ENCODE data around the gene F2. TPM values are rescaled to one million over a fixed set of nuclear protein-coding genes. Genes with fewer than 3 reads are reported as not detected.

Gene F2
- total and polyA plus RNA-seq, 2 of the 13 experiments (the other 11 are each of a cell fraction or from before 2014, with no cell fraction given): 330 to 801 TPM

- TF ChIP-seq ZNF350 (CRISPR knock-in tag; IDR thresholded peaks at IDR 0.05; ENCODE audit: borderline replicate concordance, low read depth): peak; percentile 29; the same call in 1 of the 2 replicates
- no peak for TF ChIP-seq ZNF17 (CRISPR knock-in tag; IDR thresholded peaks at IDR 0.05)
- TF ChIP-seq TARDBP (CRISPR knock-in tag; IDR thresholded peaks at IDR 0.05): peak; percentile 94
- TF ChIP-seq ERF (CRISPR knock-in tag; IDR thresholded peaks at IDR 0.05): peak; percentile 87
- TF ChIP-seq WIZ (CRISPR knock-in tag; IDR thresholded peaks at IDR 0.05): no peak
- TF ChIP-seq ATAD3A (CRISPR knock-in tag; IDR thresholded peaks at IDR 0.05): 0 out of 2 replicates have a peak, but pooled peaks have one; percentile 3
- TF ChIP-seq ATM (IDR thresholded peaks at IDR 0.05; ENCODE audit: borderline replicate concordance): no peak
- TF ChIP-seq ZNF549 (CRISPR knock-in tag; IDR thresholded peaks at IDR 0.05): no peak
- TF ChIP-seq ZNF563 (CRISPR knock-in tag; IDR thresholded peaks at IDR 0.05): no peak
- TF ChIP-seq ZBTB42 (CRISPR knock-in tag; IDR thresholded peaks at IDR 0.05): no peak
- TF ChIP-seq ZNF235 (CRISPR knock-in tag; IDR thresholded peaks at IDR 0.05; ENCODE audit: borderline replicate concordance): no peak
- peak; percentile 99 for TF ChIP-seq NR2F1 (CRISPR knock-in tag; IDR thresholded peaks at IDR 0.05)
- TF ChIP-seq ZNF782 (CRISPR knock-in tag; IDR thresholded peaks at IDR 0.05; ENCODE audit: borderline replicate concordance): peak; percentile 28; the same call in 1 of the 2 replicates
- TF ChIP-seq KLF11 (CRISPR knock-in tag; IDR thresholded peaks at IDR 0.05): no peak; the same call in 1 of the 2 replicates
- TF ChIP-seq EP300 (IDR thresholded peaks at IDR 0.05; ENCODE audit: low read depth in 2 of 2, low read length in 2 of 2): peak in 1 of 2 experiments; percentile 92; a peak in 2 of 4 replicates
- TF ChIP-seq EP300 (CRISPR knock-in tag; IDR thresholded peaks at IDR 0.05; ENCODE audit: borderline replicate concordance): peak; percentile 79
- TF ChIP-seq KDM4B (CRISPR knock-in tag; IDR thresholded peaks at IDR 0.05): no peak; the same call in 1 of the 2 replicates
- TF ChIP-seq REST (IDR thresholded peaks at IDR 0.05; ENCODE audit: borderline replicate concordance in 1 of 2, low read depth in 1 of 2, low read length in 2 of 2): peak in 1 of 2 experiments; percentile 82; a peak in 2 of 4 replicates
- peak; percentile 77 for TF ChIP-seq ZNF281 (CRISPR knock-in tag; IDR thresholded peaks at IDR 0.05; ENCODE audit: borderline replicate concordance)
- peak; percentile 20; the same call in 1 of the 2 replicates for TF ChIP-seq SRY (CRISPR knock-in tag; IDR thresholded peaks at IDR 0.05)
Measured at GRCh38 chr11:46719048-46719542, at the start of gene F2 (continued).
